Activated B cell treated with CpG ODN at 0.5 μM for 24 hours (primary cell): ENCODE data around the gene NINJ2. TPM values are rescaled to one million over a fixed set of nuclear protein-coding genes. Genes with fewer than 3 reads are reported as not detected.

Experiments
- ATAC-seq: fragments of 200-7000 bp; cut with Tn5 transposase; one replicate; pipeline ENCODE4 v1.10.0; 2021; ENCODE audit warnings: low read depth, mild to moderate bottlenecking, moderate library complexity
- CTCF ChIA-PET: fragments of 350-600 bp; sonication (Branson Sonifier 250); formaldehyde crosslinking; loops from one replicate; lab custom pipeline; 2021; ENCODE audit warnings: antibody characterized with exemption; lab: Charles Lee
- POLR2A ChIA-PET: fragments of 350-600 bp; sonication (Branson Sonifier 250); formaldehyde crosslinking; loops from one replicate; lab custom pipeline; 2021; ENCODE audit warnings: antibody characterized with exemption; lab: Charles Lee
- DNase-seq: peaks from one replicate; pipeline ENCODE4 v3.0.0; 2022
- H3K27ac Mint-ChIP-seq: one replicate; pipeline ENCODE4 v1.8.0; 2020; ENCODE audit warnings: mixed read lengths
- H3K27me3 Mint-ChIP-seq: one replicate; pipeline ENCODE4 v1.8.0; 2021; ENCODE audit warnings: mixed read lengths
- H3K36me3 Mint-ChIP-seq: one replicate; pipeline ENCODE4 v1.8.0; 2021; ENCODE audit warnings: low read depth, mixed read lengths
- H3K4me1 Mint-ChIP-seq: one replicate; pipeline ENCODE4 v1.8.0; 2021; ENCODE audit warnings: mixed read lengths
- H3K4me3 Mint-ChIP-seq: one replicate; pipeline ENCODE4 v1.8.0; 2020; ENCODE audit warnings: mild to moderate bottlenecking, mixed read lengths
- H3K9me3 Mint-ChIP-seq: one replicate; pipeline ENCODE4 v1.8.0; 2020; ENCODE audit warnings: mixed read lengths
- intact Hi-C: fragments of 100-400 bp; cut with micrococcal nuclease; formaldehyde crosslinking; loops from one replicate; pipeline ENCODE4 v1.15.1; 2024
- total RNA-seq: library from RNA; stranded (reverse); gene quantifications from 2 replicates; pipeline ENCODE4 v1.2.3, GENCODE V29; 2022
- TF ChIP-seq, protein P1 (sequence below): fragments of 200-600 bp; IDR thresholded peaks from one replicate; pipeline ENCODE4 v1.8.0; 2022; ENCODE audit warnings: antibody characterized with exemption, mild to moderate bottlenecking

Gene NINJ2
- total RNA-seq, 1 donor from 2014 or later: 3.6 TPM

DNA sequence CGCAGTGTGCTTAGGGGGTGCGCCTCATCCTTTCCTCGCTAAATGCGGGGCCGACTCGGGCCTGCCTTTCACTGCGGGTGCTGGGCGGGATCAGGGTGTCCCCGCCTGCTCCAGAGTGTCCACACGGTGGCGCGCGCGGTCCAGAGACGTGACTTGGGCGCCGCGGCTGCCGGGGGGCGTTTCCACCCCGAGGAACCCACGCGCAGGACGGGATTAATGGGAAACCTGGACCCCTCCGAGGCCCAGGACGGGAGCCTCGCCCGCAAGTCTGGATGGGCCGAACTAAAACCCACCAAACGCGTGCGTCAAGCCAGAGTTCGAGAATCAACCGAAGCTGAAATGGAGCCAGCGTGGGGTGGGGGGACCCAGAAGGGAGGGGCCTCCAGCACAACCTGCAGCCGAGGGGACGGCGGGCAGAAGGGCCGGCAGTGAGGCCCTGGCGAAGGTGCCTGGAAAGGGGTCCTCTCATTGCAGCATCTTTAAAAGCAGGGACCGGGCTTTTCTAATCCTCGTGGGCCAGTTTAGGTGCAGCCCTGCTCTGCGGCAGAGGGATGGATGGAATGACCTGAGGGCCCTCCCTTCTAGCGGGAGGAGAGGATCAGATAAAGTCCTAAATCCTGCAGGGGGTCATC, 93.3 kb downstream of the NINJ2 start:
- Mint-ChIP-seq H3K36me3 (no peaks in the 10 kb centered on the region), H3K27ac (no peak overlapping the region), H3K4me1 (peaks cover 4% of the 10 kb centered on the region), H3K27me3 (no peaks in the 10 kb centered on the region), H3K4me3 (peak overlapping the region; percentile 81), H3K9me3 (no peaks in the 10 kb centered on the region)
- TF ChIP-seq, protein P1, sequence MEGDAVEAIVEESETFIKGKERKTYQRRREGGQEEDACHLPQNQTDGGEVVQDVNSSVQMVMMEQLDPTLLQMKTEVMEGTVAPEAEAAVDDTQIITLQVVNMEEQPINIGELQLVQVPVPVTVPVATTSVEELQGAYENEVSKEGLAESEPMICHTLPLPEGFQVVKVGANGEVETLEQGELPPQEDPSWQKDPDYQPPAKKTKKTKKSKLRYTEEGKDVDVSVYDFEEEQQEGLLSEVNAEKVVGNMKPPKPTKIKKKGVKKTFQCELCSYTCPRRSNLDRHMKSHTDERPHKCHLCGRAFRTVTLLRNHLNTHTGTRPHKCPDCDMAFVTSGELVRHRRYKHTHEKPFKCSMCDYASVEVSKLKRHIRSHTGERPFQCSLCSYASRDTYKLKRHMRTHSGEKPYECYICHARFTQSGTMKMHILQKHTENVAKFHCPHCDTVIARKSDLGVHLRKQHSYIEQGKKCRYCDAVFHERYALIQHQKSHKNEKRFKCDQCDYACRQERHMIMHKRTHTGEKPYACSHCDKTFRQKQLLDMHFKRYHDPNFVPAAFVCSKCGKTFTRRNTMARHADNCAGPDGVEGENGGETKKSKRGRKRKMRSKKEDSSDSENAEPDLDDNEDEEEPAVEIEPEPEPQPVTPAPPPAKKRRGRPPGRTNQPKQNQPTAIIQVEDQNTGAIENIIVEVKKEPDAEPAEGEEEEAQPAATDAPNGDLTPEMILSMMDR: no peak
- POLR2A ChIA-PET: interaction anchor here (0.6 to 1.3 kb wide), 5 partner anchors 116 to 703 kb away, joined by 3 to 7 read pairs (median 4); partner anchors contain the start of genes KDM5A and RAD52
- peak; percentile 98 for ATAC-seq
- DNase-seq: peak; percentile 84
- CTCF ChIA-PET: interaction anchor here (0.6 to 4.3 kb wide), 12 partner anchors 9 to 1013 kb away, joined by 3 to 33 read pairs (median 6); partner anchors contain the start of genes RAD52 and WNK1
- intact Hi-C loops: loop anchor here (1.0 to 5.0 kb wide), 6 partner anchors 181 to 1013 kb away; no protein-coding TSS in a partner anchor

DNA sequence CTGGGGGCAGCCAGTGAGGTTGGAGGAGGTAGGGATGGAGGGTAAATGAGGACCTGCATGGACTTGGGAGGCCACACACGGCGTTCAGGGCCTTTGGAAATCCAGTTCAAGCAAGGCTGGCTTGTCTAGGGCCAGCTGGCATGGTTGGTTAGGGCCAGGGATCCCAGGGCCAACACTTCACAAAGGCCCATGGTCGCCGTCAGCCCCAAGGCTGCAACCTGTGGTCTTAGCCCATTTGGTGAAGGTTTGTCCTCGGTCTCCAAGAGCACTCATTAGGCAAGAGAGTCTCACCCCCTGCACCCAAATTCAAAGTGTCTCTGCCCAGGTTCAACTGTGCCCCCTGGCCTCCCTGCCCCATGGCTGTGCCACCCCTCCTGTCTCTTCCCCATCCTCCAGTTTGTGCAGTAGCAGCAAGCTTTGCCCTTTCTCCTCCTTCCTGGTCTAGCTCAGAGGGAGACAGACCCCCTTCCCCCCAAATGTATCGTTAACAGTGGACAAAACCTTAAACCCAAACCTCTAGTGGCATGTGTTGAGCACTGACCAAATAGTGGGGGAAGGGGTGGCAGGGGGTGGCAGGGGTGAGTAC, 94.1 kb downstream of the NINJ2 start:
- DNase-seq (no peak), ATAC-seq (no peak)
- TF ChIP-seq, protein P1: no peak
- no peaks in the 10 kb centered on the region for H3K36me3 Mint-ChIP-seq
- CTCF ChIA-PET: interaction anchor here (0.7 to 4.3 kb wide), 10 partner anchors 9 to 1014 kb away, joined by 3 to 33 read pairs (median 10); partner anchors contain the start of genes RAD52 and WNK1
- H3K9me3 Mint-ChIP-seq: no peaks in the 10 kb centered on the region
- no peaks in the 10 kb centered on the region for H3K27me3 Mint-ChIP-seq
- POLR2A ChIA-PET: interaction anchor here (0.6 to 1.3 kb wide), 4 partner anchors 180 to 973 kb away, joined by 3 to 7 read pairs (median 5); partner anchors contain the start of genes KDM5A and RAD52
- intact Hi-C loops: loop anchor here (1.0 to 5.0 kb wide), 6 partner anchors 182 to 1014 kb away; no protein-coding TSS in a partner anchor
- no peak overlapping the region for H3K27ac Mint-ChIP-seq
- H3K4me1 Mint-ChIP-seq: peaks cover 6% of the 10 kb centered on the region
- H3K4me3 Mint-ChIP-seq: peak overlapping the region; percentile 81

DNA sequence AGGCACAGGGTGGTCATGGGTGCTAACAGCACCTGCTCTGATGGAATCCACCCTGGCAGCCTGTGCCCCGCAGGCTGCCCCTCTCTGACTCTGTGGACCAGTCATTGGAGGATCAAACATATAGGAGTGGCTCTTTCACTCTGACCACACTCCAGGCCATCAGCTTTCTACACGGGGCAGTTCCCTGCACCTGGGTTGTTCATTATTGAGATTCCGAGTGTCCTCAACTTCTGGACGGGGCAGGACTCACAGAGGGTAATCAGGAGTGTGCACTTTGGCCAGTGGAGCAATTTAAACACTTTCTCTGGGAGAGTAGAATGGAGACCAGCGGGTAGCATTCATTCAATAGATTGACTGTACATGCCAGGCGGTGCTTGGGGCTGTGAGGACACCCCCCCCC, 94.8 kb downstream of the NINJ2 start:
- H3K27me3 Mint-ChIP-seq: no peaks in the 10 kb centered on the region
- no peak overlapping the region for H3K27ac Mint-ChIP-seq
- no peak for DNase-seq
- H3K4me3 Mint-ChIP-seq: no peak overlapping the region
- no peak for ATAC-seq
- TF ChIP-seq, protein P1: no peak
- intact Hi-C loops: loop anchor here (2.0 to 5.0 kb wide), 3 partner anchors 182 to 524 kb away; no protein-coding TSS in a partner anchor
- H3K4me1 Mint-ChIP-seq: peaks cover 13% of the 10 kb centered on the region
- CTCF ChIA-PET: interaction anchor here (4.3 kb wide), 1 partner anchor 246 kb away, joined by 33 read pairs; no protein-coding TSS in a partner anchor
- H3K36me3 Mint-ChIP-seq: no peaks in the 10 kb centered on the region
- no peaks in the 10 kb centered on the region for H3K9me3 Mint-ChIP-seq
- POLR2A ChIA-PET: no interaction called here

DNA sequence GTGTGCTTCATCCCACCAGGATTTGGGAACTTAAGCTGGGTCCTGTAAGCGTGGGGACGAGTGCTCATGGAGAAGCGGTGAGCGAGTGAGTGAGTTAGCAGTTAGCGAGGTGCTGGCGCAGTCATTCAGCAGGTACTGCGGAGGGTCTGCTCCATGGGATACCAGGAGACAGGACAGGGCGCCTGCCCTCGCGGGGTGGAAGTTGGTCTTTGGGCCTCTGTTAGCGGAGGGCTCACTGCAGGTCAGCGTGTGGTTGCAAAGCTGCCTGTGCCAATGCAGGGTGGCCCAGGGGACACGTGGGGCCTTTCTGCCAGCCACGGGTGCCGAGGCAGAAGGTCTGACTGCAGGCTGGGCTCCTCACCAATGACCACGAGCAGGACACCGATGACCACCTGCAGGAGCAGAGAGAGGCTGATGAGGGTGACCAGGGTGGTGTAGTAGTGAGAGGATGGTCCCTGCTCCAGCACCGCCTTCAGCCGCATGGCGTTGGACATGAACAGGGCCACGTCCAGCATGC, 97.6 kb downstream of the NINJ2 start:
- intact Hi-C loops: loop anchor here (5.0 kb wide), 1 partner anchor 527 kb away; no protein-coding TSS in a partner anchor
- H3K27me3 Mint-ChIP-seq: no peaks in the 10 kb centered on the region
- H3K27ac Mint-ChIP-seq: no peak overlapping the region
- DNase-seq (no peak), ATAC-seq (no peak)
- H3K4me1 Mint-ChIP-seq: peaks cover 30% of the 10 kb centered on the region
- CTCF ChIA-PET: interaction anchor here (2.8 kb wide), 1 partner anchor 249 kb away, joined by 9 read pairs; no protein-coding TSS in a partner anchor
- TF ChIP-seq, protein P1: no peak
- H3K36me3 Mint-ChIP-seq: no peaks in the 10 kb centered on the region
- H3K4me3 Mint-ChIP-seq: no peak overlapping the region
- POLR2A ChIA-PET: no interaction called here
- no peaks in the 10 kb centered on the region for H3K9me3 Mint-ChIP-seq
